Rectal smooth muscle tissue (tissue), 1 donor: ENCODE results near the gene ITPR2.
"Not testable (repeated sequence)": the region's sequence is repeated elsewhere in the genome, so short reads cannot be mapped to it uniquely, and the experiment has no call there.

Experiments
- H3K27ac ChIP-seq: one replicate; pipeline ENCODE4 v1.7.0; 2013; ENCODE audit warnings: low read depth, low read length, inconsistent platforms
- H3K27me3 ChIP-seq: one replicate; pipeline ENCODE4 v1.7.0; 2013; ENCODE audit warnings: low read length; ENCODE audit not compliant: control insufficient read depth, insufficient read depth
- H3K36me3 ChIP-seq: one replicate; pipeline ENCODE4 v1.7.0; 2013; ENCODE audit warnings: low read length; ENCODE audit not compliant: control insufficient read depth, insufficient read depth
- H3K4me1 ChIP-seq: one replicate; pipeline ENCODE4 v1.7.0; 2013; ENCODE audit warnings: low read length; ENCODE audit not compliant: control insufficient read depth, insufficient read depth
- H3K4me3 ChIP-seq: one replicate; pipeline ENCODE4 v1.7.0; 2013; ENCODE audit warnings: low read length
- H3K9ac ChIP-seq: one replicate; pipeline ENCODE4 v1.7.0; 2013; ENCODE audit warnings: low read length

Gene ITPR2

DNA sequence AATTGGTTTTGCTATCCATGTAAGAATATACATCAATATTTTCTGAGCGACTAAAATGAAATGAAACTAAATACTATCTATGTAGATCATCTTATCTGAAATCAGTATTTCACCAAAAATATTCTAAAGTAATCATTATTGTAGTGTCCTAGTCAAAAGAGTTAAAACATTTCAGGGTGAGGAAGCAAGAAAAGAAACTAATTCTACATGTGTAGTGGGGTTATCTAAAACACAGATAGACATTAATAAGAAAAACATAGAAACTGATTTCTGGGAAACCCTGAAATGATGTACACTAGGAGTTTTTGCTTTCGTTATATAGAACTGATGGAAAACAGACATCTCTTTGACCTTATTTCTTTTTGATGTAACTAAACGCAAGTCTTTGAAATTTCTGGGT is 379.7 kb downstream of the ITPR2 start:
- H3K36me3 ChIP-seq = peaks cover 2% of the 10 kb centered on the region

DNA sequence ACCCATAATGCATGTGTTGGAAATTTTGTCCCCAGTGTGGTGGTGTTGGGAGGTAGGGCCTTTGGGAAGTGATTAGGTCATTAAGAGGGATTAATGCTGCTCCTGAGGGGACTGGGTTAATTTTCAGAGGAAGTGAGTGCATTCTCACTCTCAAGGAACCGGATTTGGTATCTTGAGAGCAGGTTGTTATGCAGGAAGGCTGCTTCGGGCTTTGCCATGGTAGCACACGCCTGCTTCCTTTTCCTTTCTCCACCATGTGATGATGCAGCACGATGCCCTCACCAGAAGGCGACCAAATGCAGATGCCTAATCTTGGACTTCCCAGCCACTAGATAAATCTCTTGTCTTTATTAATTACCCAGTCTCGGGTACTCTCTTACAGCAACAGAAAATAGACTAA is 380.5 kb downstream of the ITPR2 start:
- H3K36me3 ChIP-seq = no peaks in the 10 kb centered on the region
- no peak overlapping the region for H3K4me3 ChIP-seq
- H3K27ac ChIP-seq = no peak overlapping the region
- H3K9ac ChIP-seq = no peak overlapping the region
- no peaks in the 10 kb centered on the region for H3K4me1 ChIP-seq
- H3K27me3 ChIP-seq = no peaks in the 10 kb centered on the region

More for the DNA sequence above, 379.7 kb downstream of the ITPR2 start:
- Histone ChIP-seq H3K9ac (no peak overlapping the region), H3K27ac (no peak overlapping the region), H3K4me1 (no peaks in the 10 kb centered on the region), H3K4me3 (no peak overlapping the region), H3K27me3 (no peaks in the 10 kb centered on the region)

DNA sequence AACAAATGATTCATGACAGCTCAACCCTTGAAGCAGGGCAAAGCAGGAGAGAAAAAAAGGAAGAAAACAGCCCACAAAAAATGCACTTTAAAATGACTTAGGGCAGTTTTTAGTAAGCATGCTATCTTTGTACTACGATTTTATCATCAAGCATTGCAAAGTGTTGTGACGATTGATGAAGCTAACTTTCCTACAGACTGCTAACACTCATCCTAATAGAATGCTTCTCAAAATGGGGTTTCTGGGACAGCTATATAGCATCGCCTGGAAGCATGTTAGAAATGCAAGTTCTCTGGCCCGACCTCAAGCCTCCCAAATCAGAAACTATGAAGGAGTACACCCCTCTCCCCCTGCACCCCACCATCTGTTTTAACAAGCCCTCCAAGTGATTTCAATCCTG is 381.2 kb downstream of the ITPR2 start:
- Histone ChIP-seq H3K4me3 (no peak overlapping the region), H3K27me3 (no peaks in the 10 kb centered on the region), H3K36me3 (no peaks in the 10 kb centered on the region), H3K27ac (no peak overlapping the region), H3K4me1 (no peaks in the 10 kb centered on the region), H3K9ac (no peak overlapping the region)

DNA sequence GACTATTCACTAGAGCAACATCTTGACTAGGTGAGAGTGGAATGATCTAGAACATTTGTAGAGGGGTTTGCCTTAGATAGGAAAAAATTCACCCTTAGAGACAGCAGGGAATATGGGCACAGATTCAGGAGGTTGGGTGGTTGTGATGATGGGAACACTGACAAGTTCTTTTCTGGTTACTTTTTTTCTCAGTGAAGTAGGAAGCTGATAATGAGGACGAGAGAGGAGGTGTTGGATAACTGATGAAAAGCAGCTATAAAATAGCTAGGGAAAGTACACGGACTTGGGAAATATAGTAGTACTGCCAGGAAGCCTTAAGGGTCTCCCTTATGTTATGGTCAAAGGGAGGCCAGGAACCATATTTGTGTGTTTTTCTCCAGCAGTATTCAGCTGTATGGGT is 387.1 kb downstream of the ITPR2 start:
- no peak overlapping the region for H3K9ac ChIP-seq
- no peak overlapping the region for H3K4me3 ChIP-seq
- no peaks in the 10 kb centered on the region for H3K27me3 ChIP-seq
- H3K36me3 ChIP-seq = no peaks in the 10 kb centered on the region
- no peak overlapping the region for H3K27ac ChIP-seq
- no peaks in the 10 kb centered on the region for H3K4me1 ChIP-seq

DNA sequence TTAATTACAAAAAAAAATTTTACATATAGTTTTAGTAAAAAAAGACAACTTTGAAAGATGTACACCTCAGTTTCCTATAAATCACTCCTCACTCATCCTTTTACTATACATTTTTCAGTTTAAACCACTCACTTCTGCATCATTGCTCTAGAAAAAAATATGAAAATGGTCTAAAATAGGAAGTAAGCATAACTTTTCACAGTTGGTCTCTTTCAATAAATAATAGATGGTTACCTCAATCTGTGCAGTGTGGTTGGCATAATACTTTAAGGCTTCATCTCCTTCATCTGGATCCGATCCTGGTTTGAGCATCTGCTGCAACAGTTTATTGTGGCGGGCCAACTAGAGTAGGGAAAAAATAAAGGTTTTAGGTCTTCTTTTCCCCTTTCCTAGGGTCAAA is 389.7 kb downstream of the ITPR2 start:
- Histone ChIP-seq H3K4me3 (no peak overlapping the region), H3K9ac (no peak overlapping the region), H3K27ac (no peak overlapping the region), H3K4me1 (no peaks in the 10 kb centered on the region), H3K36me3 (no peaks in the 10 kb centered on the region), H3K27me3 (no peaks in the 10 kb centered on the region)

DNA sequence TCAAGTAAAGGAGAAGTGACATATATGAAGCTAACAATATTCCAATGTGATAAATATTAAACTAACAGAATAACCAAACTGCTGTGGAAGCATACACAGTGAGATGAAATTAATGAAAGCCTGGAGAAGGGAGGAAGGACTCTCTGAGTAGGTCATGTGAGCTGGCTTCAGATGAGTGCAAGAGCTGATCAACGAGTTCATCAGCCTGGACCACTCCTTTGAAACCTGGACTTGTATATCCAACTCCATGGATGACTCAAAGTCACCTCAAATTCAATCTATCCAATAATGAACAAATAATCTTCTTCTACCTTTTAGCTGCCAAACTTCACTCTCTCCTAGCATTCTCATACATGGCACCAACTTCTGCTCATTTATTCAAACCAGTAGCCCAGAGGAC is 391.6 kb downstream of the ITPR2 start:
- no peaks in the 10 kb centered on the region for H3K4me1 ChIP-seq
- H3K9ac ChIP-seq = no peak overlapping the region
- H3K27ac ChIP-seq = no peak overlapping the region
- H3K27me3 ChIP-seq = no peaks in the 10 kb centered on the region
- no peak overlapping the region for H3K4me3 ChIP-seq
- H3K36me3 ChIP-seq = no peaks in the 10 kb centered on the region

DNA sequence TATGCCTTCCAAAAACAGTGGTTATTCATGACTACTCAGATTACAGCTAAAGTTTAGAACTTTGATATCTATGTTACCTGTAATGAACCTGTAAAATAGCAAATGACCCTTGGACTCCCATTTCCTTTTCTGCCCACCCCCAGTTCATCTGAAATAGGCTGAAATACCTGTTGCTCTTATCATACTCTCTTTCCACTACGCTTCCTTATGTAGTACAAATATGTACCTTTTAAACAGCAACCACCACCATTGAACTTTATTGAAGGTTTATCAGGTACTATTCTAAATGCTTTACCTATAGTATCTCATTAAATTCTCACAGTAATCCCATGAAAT is 398.0 kb downstream of the ITPR2 start:
- Histone ChIP-seq H3K27ac (no peak overlapping the region), H3K27me3 (no peaks in the 10 kb centered on the region), H3K4me3 (no peak overlapping the region), H3K4me1 (no peaks in the 10 kb centered on the region), H3K36me3 (no peaks in the 10 kb centered on the region), H3K9ac (no peak overlapping the region)

DNA sequence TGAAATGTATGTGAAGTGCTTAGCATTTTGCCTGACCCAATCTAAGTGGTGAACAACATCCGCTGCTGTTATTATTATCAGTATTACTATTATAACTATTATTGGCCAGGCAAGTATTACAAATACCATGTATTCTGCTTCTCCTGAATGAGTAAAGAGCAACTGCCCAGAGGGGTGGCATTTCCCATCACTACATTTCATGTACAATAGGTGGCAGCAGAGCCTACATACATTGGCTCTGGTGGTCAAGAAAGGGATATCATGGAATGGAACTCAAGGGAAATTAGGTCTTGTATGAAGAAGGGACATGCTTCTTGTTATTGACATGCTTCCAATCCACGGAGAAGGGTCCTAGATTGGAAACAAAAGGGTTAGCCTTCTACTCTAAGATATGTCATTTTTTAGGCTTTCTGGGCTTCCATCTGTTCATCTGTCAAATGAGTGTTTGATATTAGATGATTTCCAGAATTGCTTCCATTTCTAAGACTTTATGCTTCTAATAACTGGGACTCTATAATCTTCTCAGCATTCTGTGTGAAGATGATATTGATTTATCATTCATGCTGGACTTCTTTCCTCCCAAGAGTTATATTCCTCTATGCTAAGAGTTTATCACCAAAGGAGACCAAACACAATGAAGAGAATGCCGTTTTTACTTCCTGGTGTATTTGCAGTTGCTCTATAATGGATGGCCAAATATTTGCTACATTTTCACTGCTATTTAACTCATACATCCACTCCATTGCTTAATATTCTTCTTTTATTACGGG is 398.5 kb downstream of the ITPR2 start:
- Histone ChIP-seq H3K4me1 (no peaks in the 10 kb centered on the region), H3K27me3 (no peaks in the 10 kb centered on the region), H3K27ac (no peak overlapping the region), H3K36me3 (no peaks in the 10 kb centered on the region), H3K9ac (no peak overlapping the region), H3K4me3 (no peak overlapping the region)

DNA sequence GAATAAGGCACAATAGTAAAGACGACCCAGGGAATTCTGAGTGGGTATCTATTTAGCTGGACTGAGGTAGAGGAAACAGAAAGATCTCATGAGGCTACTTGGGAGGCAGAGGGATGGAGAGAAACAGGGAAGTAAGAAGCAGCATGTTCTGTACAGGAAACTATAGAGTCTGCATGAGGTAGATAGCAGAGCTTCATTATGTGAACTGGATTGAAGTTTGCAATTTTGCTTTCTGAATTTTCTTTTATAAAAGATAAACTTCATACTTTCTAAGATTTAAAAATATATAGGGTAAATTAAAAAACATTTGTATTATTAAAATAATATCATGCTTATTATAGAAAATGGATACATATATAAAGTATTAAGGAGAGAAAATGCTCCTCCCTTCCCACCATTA is 399.3 kb downstream of the ITPR2 start:
- not testable (repeated sequence) for H3K36me3 ChIP-seq, H3K27me3 ChIP-seq, H3K9ac ChIP-seq, H3K4me1 ChIP-seq, H3K27ac ChIP-seq, H3K4me3 ChIP-seq

DNA sequence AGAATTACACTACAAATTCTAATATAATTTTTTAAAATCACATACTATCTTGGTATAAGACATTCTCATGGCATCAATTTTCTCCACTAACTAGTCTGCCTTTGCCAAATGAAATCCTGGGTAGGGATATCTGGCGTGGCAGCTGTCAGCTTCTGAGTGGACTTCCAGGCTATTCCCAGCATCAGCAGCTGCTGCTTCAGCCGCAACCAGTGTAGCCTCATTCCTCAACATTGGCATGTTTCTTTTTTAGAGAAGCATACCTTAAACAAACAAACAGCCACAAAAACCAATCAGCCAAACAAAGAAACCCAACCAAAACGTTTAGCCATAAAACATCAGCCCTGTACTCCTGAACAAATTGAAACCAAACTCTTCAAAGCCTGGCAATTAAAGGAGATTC is 401.8 kb downstream of the ITPR2 start:
- Histone ChIP-seq H3K27ac (no peak overlapping the region), H3K4me3 (no peak overlapping the region), H3K9ac (no peak overlapping the region), H3K4me1 (no peaks in the 10 kb centered on the region), H3K27me3 (no peaks in the 10 kb centered on the region), H3K36me3 (no peaks in the 10 kb centered on the region)

DNA sequence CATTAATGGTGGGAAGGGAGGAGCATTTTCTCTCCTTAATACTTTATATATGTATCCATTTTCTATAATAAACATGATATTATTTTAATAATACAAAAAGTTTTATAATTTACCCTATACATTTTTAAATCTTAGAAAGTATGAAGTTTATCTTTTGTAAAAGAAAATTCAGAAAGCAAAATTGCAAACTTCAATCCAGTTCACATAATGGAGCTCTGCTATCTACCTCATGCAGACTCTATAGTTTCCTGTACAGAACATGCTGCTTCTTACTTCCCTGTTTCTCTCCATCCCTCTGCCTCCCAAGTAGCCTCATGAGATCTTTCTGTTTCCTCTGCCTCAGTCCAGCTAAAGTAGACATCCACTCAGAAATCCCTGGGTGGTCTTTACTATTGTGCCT is 402.4 kb downstream of the ITPR2 start:
- H3K27ac ChIP-seq, H3K36me3 ChIP-seq, H3K4me1 ChIP-seq, H3K4me3 ChIP-seq, H3K9ac ChIP-seq, H3K27me3 ChIP-seq: not testable (repeated sequence)

DNA sequence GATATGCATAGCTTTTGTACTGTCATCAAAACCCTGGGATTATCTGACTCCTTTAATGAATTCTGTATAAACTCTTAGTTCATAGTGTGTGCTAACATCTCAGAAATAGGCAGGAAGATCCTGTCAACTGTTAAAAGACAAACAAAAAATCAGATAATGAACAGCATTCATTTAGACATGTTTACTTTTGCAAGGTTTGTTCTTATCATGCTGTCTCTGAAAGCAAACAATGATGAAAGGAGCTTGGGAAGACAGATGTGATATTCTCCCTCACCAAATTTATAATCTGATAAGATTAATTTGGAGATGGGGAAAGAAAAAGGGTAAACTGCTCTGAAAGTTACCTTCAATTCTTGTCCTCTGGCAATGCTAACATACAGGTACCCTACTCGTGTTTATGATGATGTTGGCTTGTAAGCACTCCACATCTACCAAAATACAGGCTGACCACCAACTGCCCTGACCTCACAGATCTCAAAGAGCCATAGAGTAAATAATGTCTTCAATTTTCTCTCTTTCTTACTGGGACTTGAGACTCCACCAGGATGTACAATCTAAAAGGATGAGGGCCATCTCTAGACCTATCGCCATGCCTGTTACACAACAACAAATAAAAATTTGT is 403.8 kb downstream of the ITPR2 start:
- Histone ChIP-seq H3K27ac (no peak overlapping the region), H3K9ac (no peak overlapping the region), H3K4me3 (no peak overlapping the region), H3K4me1 (no peaks in the 10 kb centered on the region), H3K27me3 (no peaks in the 10 kb centered on the region), H3K36me3 (no peaks in the 10 kb centered on the region)

DNA sequence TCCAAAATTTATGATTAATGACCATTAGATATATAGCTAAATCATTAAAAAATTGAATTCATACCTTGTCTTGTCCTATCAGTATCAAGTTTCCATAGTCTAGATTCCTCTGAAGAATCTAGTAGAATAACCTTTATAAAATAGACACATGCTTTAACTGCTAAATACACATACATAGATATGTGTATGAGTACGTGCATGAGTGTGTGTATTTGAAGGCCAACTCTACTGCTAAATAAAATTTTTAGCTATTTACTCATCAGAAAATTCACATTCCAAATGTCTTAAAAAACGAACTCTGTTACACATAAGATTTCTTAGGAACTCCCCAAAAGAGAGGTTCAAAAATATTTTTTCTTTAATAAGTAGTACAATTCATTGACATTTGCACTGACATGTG is 404.6 kb downstream of the ITPR2 start:
- Histone ChIP-seq H3K4me3 (no peak overlapping the region), H3K9ac (no peak overlapping the region), H3K36me3 (no peaks in the 10 kb centered on the region)

More for the DNA sequence above, 404.6 kb downstream of the ITPR2 start:
- H3K27me3 ChIP-seq = no peaks in the 10 kb centered on the region
- H3K27ac ChIP-seq = no peak overlapping the region
- no peaks in the 10 kb centered on the region for H3K4me1 ChIP-seq
